Hepatocyte (in vitro differentiated cells): ENCODE data around the gene PARN. TPM values are rescaled to one million over a fixed set of nuclear protein-coding genes. Genes with fewer than 3 reads are reported as not detected.

Experiments used
- DNase-seq: peaks from one replicate; pipeline ENCODE4 v3.0.0-alpha.2; 2016; ENCODE audit warnings: low spot score
- H2AFZ ChIP-seq: fragments of 200-600 bp; sonication (generic); 2 replicates; pipeline ENCODE4 v1.6.0; 2016; ENCODE audit warnings: antibody characterized with exemption, mild to moderate bottlenecking
- H3K27ac ChIP-seq: fragments of 200-600 bp; sonication (generic); 2 replicates; pipeline ENCODE4 v1.5.1; 2016; ENCODE audit warnings: mild to moderate bottlenecking
- H3K27me3 ChIP-seq: fragments of 200-600 bp; sonication (generic); 2 replicates; pipeline ENCODE4 v1.6.1; 2016
- H3K36me3 ChIP-seq: fragments of 200-600 bp; sonication (generic); replicated peaks from 2 replicates; pipeline ENCODE4 v1.5.1; 2016; ENCODE audit warnings: low read depth; ENCODE audit not compliant: insufficient read depth
- H3K4me1 ChIP-seq: fragments of 200-600 bp; sonication (generic); 2 replicates; pipeline ENCODE4 v1.5.1; 2016; ENCODE audit warnings: mild to moderate bottlenecking, moderate library complexity; ENCODE audit not compliant: insufficient read depth
- H3K4me2 ChIP-seq: fragments of 200-600 bp; sonication (generic); 2 replicates; pipeline ENCODE4 v1.6.0; 2016
- H3K4me3 ChIP-seq: fragments of 200-600 bp; sonication (generic); 2 replicates; pipeline ENCODE4 v1.5.1; 2016; ENCODE audit warnings: mild to moderate bottlenecking
- H3K79me2 ChIP-seq: fragments of 200-600 bp; sonication (generic); 2 replicates; pipeline ENCODE4 v1.6.0; 2017; ENCODE audit warnings: mild to moderate bottlenecking
- H3K9me2 ChIP-seq: fragments of 200-600 bp; sonication (generic); replicated peaks from 2 replicates; pipeline ENCODE4 v1.6.0; 2017; ENCODE audit warnings: mild to moderate bottlenecking; ENCODE audit not compliant: insufficient read depth
- H3K9me3 ChIP-seq: fragments of 200-600 bp; sonication (generic); 2 replicates; pipeline ENCODE4 v1.5.1; 2016; ENCODE audit warnings: low read depth, mild to moderate bottlenecking
- H4K20me1 ChIP-seq: fragments of 200-600 bp; sonication (generic); 2 replicates; pipeline ENCODE4 v1.6.0; 2016; ENCODE audit warnings: mild to moderate bottlenecking; ENCODE audit not compliant: insufficient read depth, poor library complexity, severe bottlenecking
- EZH2 ChIP-seq: fragments of 200-600 bp; sonication (generic); IDR thresholded peaks from 2 replicates; pipeline ENCODE4 v1.6.1; 2016; ENCODE audit warnings: antibody characterized with exemption, mild to moderate bottlenecking, borderline replicate concordance
- EZH2phosphoT487 ChIP-seq: fragments of 200-600 bp; sonication (generic); IDR thresholded peaks from one replicate; pipeline ENCODE4 v1.6.1; 2018; ENCODE audit warnings: antibody characterized with exemption, mild to moderate bottlenecking, low read depth, moderate library complexity; ENCODE audit not compliant: unreplicated experiment, severe bottlenecking
- WGBS: methylation state at CpG from one replicate; pipeline ENCODE4 v1.1.6; 2016; ENCODE audit warnings: low lambda C conversion rate; ENCODE audit errors: missing lambda C conversion rate; 5-methylcytosine and 5-hydroxymethylcytosine counted together
- polyA plus RNA-seq: library from polyadenylated mRNA; unstranded; fragments of >200 nt; fragmentation: Nextera tagmentation; extraction: Ambion mirVana; gene quantifications from 2 replicates; pipeline ENCODE4 v1.2.1, GENCODE V29; 2016
- total RNA-seq: library from RNA; depleted of rRNA; stranded (reverse); fragments of >200 nt; gene quantifications from 2 replicates; pipeline ENCODE4 v1.2.3, GENCODE V29; 2014
- TF ChIP-seq, protein P1 (sequence below): fragments of 200-600 bp; sonication (generic); IDR thresholded peaks from 2 replicates; pipeline ENCODE4 v1.5.1; 2016; ENCODE audit warnings: antibody characterized with exemption, mild to moderate bottlenecking; ENCODE audit not compliant: poor library complexity

The PARN gene
- total and polyA plus RNA-seq, 2 experiments from 2014 or later: 23.7 to 35.6 TPM

DNA sequence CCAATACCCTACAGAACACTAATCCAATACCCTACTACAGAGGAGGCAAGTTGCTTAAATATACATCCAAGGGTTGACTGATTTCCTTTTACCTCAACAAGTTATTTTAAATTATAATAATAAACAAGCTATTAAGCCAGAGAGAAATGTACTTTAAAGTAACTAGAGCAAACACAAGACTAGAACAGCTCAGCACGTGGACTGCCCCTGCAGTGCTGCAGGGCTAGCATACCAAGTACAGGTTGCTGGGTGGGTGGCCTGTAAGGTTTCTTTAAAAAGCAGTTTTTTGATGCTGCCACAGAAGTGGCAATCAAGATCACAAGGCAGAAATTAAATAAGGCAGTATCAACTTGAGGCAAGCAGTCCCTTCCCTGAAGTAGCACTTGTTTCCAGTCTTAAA, 63.5 kb downstream of the PARN start:
- Histone ChIP-seq H3K4me3 (no peak overlapping the region), H4K20me1 (peaks cover 6% of the 10 kb centered on the region), H3K9me2 (no peaks in the 10 kb centered on the region), H3K9me3 (no peaks in the 10 kb centered on the region), H3K27ac (no peak overlapping the region), H3K27me3 (no peaks in the 10 kb centered on the region), H3K79me2 (no peaks in the 10 kb centered on the region), H3K4me1 (peaks cover 45% of the 10 kb centered on the region), H3K36me3 (no peaks in the 10 kb centered on the region), H3K4me2 (no peak overlapping the region), H2AFZ (no peak overlapping the region)
- WGBS: 57% methylated on average over 1 of the region's 1 CpG
- DNase-seq: no peak
- no peak for TF ChIP-seq EZH2phosphoT487
- TF ChIP-seq, protein P1, sequence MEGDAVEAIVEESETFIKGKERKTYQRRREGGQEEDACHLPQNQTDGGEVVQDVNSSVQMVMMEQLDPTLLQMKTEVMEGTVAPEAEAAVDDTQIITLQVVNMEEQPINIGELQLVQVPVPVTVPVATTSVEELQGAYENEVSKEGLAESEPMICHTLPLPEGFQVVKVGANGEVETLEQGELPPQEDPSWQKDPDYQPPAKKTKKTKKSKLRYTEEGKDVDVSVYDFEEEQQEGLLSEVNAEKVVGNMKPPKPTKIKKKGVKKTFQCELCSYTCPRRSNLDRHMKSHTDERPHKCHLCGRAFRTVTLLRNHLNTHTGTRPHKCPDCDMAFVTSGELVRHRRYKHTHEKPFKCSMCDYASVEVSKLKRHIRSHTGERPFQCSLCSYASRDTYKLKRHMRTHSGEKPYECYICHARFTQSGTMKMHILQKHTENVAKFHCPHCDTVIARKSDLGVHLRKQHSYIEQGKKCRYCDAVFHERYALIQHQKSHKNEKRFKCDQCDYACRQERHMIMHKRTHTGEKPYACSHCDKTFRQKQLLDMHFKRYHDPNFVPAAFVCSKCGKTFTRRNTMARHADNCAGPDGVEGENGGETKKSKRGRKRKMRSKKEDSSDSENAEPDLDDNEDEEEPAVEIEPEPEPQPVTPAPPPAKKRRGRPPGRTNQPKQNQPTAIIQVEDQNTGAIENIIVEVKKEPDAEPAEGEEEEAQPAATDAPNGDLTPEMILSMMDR: no peak
- TF ChIP-seq EZH2: no peak

DNA sequence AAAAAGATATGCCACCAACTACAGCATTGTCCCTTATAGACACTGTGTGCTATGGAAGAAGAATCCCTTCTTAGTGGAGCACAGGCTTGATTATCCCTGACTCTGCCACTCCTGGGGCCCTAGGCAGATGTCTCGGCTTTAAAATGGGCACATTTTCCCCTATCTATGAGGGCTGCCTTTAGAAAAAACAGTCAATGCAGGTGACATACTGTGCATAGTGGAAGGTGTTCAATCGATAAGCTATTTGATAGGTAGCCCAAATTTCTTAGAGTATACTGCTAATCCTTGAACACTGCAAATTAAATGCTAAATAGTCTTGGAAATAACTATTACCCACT, 64.4 kb downstream of the PARN start:
- Histone ChIP-seq H3K79me2 (no peaks in the 10 kb centered on the region), H3K9me3 (no peaks in the 10 kb centered on the region), H3K27ac (no peak overlapping the region), H3K4me3 (no peak overlapping the region), H4K20me1 (peaks cover 6% of the 10 kb centered on the region), H2AFZ (no peak overlapping the region), H3K27me3 (no peaks in the 10 kb centered on the region), H3K4me2 (peak overlapping the region; percentile 37), H3K36me3 (no peaks in the 10 kb centered on the region), H3K9me2 (no peaks in the 10 kb centered on the region), H3K4me1 (peaks cover 45% of the 10 kb centered on the region)
- DNase-seq: no peak
- 85% methylated on average over 2 of the region's 2 CpGs for whole genome bisulfite sequencing
- TF ChIP-seq EZH2 (no peak), EZH2phosphoT487 (no peak)
- TF ChIP-seq, protein P1: no peak

DNA sequence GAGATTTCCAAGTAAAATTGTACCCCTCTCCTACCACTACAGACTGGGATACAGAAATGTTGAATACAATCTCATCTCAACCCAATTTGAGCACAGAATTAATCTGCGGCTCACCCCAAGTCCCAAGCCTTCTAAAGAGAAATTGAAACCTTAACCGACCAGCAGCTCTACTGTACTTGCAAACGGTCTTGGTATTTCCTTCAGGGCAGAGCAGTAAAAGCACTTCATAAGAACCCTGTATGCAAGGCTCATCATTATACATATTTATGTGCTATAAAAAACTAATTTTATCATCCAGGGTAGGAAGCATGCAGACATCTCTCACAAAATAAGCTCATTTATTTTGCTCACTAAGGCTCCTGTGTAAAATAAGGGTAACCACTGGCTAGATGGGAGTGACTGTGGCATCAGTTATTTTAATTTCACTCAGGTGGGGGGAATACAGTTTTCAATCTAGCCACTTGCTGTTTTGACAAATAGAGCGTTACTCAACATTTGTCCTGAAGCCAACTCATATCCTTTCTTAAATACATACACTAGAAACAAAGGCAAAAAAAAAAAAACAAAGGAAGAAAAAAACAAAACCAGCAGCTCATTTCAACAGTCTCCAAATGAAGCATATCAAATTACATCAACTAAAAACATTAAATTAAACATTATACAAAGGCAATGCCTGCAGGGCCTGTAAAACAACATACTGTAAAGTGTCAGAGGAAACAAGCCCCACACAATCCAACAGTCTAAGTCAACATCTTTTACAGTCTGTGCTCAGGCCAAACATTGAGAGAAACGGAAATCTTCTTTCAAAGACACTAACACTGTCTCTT, 65.0 kb downstream of the PARN start:
- Histone ChIP-seq H3K4me2 (peak overlapping the region; percentile 58), H3K4me1 (peaks cover 45% of the 10 kb centered on the region), H4K20me1 (peaks cover 6% of the 10 kb centered on the region), H3K36me3 (no peaks in the 10 kb centered on the region), H3K27ac (peak overlapping the region; percentile 83), H3K27me3 (no peaks in the 10 kb centered on the region), H3K9me2 (no peaks in the 10 kb centered on the region), H3K9me3 (no peaks in the 10 kb centered on the region), H2AFZ (no peak overlapping the region), H3K4me3 (no peak overlapping the region), H3K79me2 (no peaks in the 10 kb centered on the region)
- peak; percentile 21 for DNase-seq
- WGBS: 55% methylated on average over 5 of the region's 5 CpGs
- TF ChIP-seq EZH2: no peak
- TF ChIP-seq, protein P1: no peak
- no peak for TF ChIP-seq EZH2phosphoT487
